CD4-positive, alpha-beta T cell treated with Interleukin-12 subunit alpha and Interleukin-12 subunit beta, for 1 hour (primary cell): ENCODE measurements around the gene OAT.
"Not testable (repeated sequence)": the region's sequence is repeated elsewhere in the genome, so short reads cannot be mapped to it uniquely, and the experiment has no call there.

ENCODE experiments used
- DNase-seq: peaks from one replicate; pipeline ENCODE4 v3.0.0-alpha.2; 2020

OAT gene

DNA sequence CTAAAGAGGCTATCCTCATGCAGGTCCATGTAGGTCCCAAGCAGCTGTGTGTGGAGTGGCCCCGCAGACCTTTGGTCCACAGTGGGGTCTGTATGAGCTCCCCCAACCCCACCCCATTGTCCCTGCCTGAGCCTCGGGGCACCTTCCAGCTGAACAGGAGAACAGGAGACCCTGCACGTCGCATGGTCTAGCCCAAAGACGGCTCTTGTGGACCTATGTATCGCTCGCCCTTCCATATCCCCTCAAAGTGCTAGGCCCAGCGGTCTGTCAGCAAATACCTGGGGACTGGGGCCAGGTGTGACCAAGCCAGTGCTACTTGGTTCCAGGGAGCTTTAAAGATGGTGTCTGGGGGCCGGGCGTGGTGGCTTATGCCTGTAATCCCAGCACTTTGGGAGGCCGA is 43.0 kb downstream of the OAT start:
- DNase-seq = no peak

- DNase-seq = no peak
Measured at GRCh38 chr10:124375353-124375614, 43.4 kb downstream of the OAT start.

DNA sequence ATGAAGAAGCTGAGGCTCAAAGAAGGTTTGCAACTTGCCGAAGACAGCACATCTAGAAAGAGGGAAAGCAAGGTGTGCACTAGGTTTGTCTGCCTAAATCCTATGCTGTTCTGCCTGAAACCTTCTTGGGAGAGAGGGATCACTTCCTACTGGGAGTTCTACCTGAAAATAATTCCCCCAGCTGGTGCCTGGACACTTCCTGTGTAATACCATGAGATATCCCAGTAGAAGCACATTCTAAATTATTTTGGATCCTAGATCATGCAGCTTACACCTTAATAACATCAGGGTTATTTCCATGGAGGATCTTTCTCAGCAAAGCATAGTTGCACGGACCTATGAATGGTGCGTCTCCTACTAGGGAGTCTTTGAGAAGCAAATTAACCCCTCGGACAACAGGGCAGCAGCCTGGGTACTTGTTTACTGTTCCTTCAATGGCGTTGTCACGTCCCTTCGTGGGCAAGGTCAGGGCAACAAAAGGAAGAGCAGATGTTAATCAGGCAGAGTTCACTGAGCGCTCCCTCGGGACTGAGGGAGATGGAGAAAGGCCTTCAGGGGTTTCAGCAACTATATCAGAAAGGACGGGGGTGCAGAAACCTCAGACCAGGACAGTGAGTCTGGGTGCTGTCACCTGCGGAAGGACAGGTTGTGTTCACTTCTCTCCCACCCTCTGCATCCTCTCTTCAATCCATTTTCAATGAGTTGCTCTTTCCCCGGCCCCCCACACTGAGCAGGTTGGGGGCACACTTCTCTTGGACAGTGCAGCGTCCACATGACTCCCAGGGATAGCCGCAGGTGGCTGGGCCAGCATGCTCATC is 44.0 kb downstream of the OAT start:
- DNase-seq = no peak

- DNase-seq = no peak
Measured at GRCh38 chr10:124372899-124373298, 45.8 kb downstream of the OAT start.

DNA sequence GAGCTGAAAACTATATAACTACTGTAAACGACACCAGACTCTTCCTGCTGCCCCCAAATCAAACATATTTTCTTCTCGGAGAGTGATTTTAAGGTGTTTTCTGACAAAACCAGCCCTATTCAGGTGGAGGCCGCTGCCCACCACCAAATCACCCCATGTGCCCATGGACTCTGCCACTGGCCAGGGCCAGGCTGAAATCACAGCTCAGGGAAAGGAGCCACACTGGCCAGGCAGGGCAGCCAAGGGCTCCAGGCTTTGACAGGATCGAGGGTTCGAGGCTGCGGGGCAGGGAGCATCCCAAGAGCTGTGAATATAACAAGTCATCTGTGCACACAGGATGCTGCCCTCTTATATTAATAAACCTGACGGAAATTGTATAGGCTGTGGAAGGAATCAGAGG is 48.3 kb downstream of the OAT start:
- DNase-seq = no peak

DNA sequence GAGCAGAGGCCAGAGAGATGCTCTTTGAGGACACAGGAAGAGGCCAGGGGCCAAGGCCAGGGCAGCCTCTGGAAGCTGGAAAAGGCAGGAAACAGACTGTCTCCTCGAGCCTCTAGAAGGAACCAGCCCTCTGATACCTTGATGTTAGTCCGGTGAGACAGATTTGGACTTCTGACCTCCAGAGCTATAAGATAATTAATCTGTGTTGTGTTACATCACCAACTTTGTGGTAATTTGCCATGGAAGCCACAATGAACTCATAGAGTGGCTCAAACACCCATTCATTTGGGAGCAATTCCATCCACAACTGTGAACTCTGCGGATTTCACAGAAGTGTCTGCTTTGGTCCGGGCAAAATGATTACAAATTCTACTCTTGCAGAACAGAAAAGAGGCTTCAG is 48.7 kb downstream of the OAT start:
- DNase-seq = no peak

- not testable (repeated sequence) for DNase-seq
Measured at GRCh38 chr10:124369533-124369932, 49.2 kb downstream of the OAT start.

DNA sequence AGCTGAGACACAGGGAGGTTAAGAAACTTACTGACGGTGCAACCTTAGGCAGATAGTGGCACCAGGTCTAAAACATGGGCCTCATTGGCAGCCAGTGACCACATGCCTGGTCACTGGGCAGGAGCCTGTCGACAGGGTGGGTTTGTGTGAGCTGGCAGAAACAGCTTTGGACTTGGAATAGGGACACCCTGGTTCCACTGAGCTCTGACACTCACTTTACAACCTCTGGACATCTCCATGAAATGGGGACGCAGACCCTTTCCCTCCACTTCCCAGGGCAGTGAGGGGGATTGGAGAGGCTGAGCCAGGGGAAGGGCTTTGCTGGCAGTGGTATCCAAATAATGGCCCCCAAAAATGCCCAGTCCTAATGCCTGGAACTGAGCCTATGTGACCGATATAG is 49.7 kb downstream of the OAT start:
- DNase-seq = no peak

GRCh38 chr10:124367936-124368335 is 50.8 kb downstream of the OAT start:
- DNase-seq = no peak

DNA sequence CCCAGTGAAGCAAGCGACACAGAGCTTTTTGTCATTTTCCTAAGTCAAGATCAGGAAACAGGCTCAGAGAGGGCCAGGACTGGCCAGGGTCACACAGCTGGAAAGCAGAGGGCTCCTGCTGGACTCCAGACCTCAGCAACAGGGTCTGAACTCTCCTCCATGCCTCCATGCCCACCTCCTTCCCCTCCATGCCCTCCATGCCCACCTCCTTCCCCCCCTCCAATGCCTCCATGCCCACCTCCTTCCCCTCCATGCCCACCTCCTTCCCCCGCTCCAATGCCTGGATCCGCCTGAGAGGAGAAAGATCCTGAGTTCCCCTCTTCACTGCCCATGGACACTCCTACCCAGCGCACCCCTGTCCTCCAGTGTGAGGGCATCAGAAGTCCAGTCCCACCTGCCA is 51.3 kb downstream of the OAT start:
- no peak for DNase-seq

DNA sequence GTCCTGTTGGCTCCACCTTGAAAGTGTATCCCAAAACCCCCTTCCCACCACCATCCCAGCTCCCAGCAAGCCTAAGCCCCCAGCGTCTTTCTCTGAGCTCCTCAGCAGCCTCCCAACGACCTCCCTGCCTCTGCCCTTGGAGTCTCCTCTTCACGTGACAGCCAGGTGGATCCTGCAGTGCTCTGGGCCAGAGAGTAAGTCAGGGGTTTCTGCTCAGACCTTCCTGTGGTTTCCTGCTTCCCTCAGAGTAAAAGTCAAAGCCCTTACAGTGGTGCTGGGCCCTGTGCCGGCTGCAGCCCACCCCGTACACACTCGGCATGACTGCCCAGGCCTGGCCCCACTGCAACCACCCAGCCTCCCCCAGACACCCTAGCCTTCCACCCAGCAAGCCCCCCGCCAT is 51.9 kb downstream of the OAT start:
- DNase-seq = no peak

- DNase-seq = no peak
Measured at GRCh38 chr10:124366343-124366742, 52.4 kb downstream of the OAT start.

DNA sequence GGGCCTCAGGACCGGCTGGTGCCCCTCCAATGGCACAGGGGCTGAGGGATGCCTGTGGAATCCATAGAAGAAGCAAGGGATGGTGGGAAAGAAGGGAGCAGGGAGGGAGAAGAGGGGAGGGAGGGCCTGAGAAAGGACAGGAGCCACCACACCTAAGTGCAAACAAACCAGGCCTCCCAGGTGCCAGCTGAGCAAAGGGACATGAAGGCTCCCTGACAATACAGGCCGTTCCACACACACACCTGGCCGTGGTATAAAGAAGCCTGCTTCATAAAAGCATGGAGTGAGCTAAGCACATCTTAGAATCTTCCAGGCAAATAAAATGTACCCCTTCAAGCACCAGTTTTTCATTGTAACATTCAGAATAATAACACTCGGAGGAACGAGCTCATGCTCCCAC is 54.0 kb downstream of the OAT start:
- DNase-seq = no peak

GRCh38 chr10:124362568-124362967 is 56.2 kb downstream of the OAT start:
- no peak for DNase-seq

GRCh38 chr10:124359336-124359832 is 59.3 kb downstream of the OAT start:
- no peak for DNase-seq

DNA sequence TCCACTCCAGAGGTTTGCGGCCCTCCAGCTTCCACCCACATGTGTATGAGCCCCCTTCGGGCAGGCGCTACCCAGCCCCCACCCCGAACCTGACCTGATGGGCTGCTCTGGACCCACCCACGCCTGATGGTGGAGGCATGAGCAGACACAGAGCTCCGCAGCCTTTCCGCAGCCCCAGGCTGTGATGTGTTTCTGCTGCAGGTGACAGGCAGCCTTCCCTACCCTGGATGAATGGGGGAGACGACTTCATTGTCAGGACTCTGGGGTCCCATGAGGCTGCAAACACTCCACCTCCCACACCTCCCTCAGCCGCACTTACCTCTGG is 61.2 kb downstream of the OAT start:
- no peak for DNase-seq

DNA sequence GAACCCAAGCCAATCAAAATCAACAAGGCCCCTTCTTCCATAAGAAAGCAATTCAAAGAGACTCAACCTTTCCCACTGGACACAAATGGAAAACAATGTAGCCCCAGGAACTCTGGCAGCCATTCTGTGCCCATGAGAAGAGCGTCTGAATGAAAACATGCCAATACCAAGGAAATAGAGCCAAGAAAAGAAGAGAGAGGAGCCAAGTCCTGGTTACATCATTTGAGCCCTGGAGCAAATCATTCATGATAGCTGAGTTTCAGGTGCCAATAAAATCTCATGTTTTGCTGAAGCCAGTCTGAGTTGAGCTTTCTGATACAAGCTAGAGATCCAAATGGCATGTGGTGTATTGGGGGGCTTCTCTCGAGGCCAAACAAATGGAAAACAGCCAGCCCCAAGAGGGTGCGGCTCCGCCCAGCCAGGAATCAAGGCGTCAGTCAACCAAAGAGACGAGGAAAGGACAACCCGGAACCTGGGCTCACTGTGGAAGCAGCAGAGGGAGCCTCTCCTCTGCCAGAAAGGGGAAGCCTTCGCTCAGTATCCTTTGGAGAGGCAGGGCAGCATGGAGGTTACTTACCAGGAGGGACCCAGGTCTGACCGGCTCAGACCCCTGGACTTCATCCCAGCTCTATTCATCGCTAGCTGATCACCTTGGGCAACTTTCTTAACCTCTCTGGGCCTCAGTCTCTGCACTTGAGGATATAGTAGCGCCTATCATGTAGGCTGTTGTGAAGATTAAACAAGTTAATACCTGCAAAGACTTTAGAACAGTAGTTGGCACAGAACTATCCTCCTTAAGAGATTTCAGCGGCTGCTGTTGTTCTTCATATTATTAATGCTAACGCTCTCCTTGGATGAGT is 61.8 kb downstream of the OAT start:
- DNase-seq = no peak

GRCh38 chr10:124354411-124355382 is 64.0 kb downstream of the OAT start:
- no peak for DNase-seq

DNA sequence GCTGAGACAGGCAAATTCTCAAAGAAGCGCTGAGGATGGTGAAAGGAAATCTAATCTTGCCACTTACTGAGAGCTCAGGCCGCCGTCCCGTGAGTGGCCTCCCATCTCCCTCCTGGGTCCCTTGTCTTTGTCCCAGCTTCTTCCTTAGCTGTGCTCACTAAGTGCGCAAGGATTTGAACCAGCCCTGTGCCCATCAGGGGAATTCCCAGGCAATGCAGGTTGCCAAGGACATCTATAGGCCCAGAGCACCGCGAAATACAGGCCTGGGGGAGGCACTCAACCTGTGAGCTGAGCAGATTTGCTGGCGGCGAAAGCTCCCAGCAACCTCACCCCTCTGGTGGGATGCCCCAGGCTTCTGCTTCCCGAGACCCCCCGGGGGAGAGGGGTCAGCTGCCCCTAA is 64.8 kb downstream of the OAT start:
- DNase-seq = no peak

GRCh38 chr10:124353091-124353815 is 65.5 kb downstream of the OAT start:
- no peak for DNase-seq

GRCh38 chr10:124351481-124352220 is 67.1 kb downstream of the OAT start:
- no peak for DNase-seq

- DNase-seq = no peak
Measured at GRCh38 chr10:124350806-124351205, 67.9 kb downstream of the OAT start.
